GM12878 (cell line): Measurements from ENCODE around the gene C6orf89. TPM values are rescaled to one million over a fixed set of nuclear protein-coding genes. Genes with fewer than 3 reads are reported as not detected.

Experiments
- ATAC-seq: fragments of 200-7000 bp; cut with Tn5 transposase; 3 replicates; pipeline ENCODE4 v1.9.1; 2020; ENCODE audit warnings: mild to moderate bottlenecking, moderate library complexity
- BruUV-seq: library from RNA; stranded (reverse); fragments of 400-500 nt; replicated peaks from 2 replicates; lab custom pipeline; 2021; lab: Mats Ljungman, UMichigan
- CTCF ChIA-PET: fragments of 300-600 bp; sonication (Branson Sonifier 250); formaldehyde crosslinking; extraction: SDS; loops from one replicate; lab custom pipeline; 2021; ENCODE audit warnings: inconsistent platforms; lab: Yijun Ruan, JAX
- POLR2A ChIA-PET: fragments of 350-600 bp; formaldehyde crosslinking; extraction: SDS; loops from one replicate; lab custom pipeline; 2021; ENCODE audit warnings: inconsistent platforms; lab: Charles Lee
- RAD21 ChIA-PET: fragments of 300-600 bp; sonication (Branson Sonifier 250); formaldehyde crosslinking; loops from one replicate; lab custom pipeline; 2023; ENCODE audit warnings: antibody characterized with exemption; ENCODE audit not compliant: unreplicated experiment; lab: Charles Lee
- SMC1A ChIA-PET: fragments of 300-600 bp; sonication (Branson Sonifier 250); formaldehyde crosslinking; loops from one replicate; lab custom pipeline; 2023; ENCODE audit not compliant: unreplicated experiment, uncharacterized antibody; lab: Charles Lee
- DNase-seq: peaks from one replicate; pipeline ENCODE4 v3.0.0-alpha.2; 2011; ENCODE audit warnings: low read depth, low spot score
- FAIRE-seq: peaks from 3 replicates; lab custom pipeline; 2011; peaks lifted over from hg19 to GRCh38; lab: Jason Lieb, UNC
- H2AFZ ChIP-seq: 2 replicates; pipeline ENCODE4 v1.6.0; 2011; ENCODE audit warnings: low read depth, low read length, control low read depth; ENCODE audit not compliant: control insufficient read depth
- H3K27ac ChIP-seq: 2 replicates; pipeline ENCODE4 v1.5.1; 2011; ENCODE audit warnings: control low read depth; ENCODE audit not compliant: control insufficient read depth, insufficient read depth
- H3K27me3 ChIP-seq, 2 experiments: replicated peaks in 1 of 2; 2 replicates each; pipeline versions ENCODE4 v1.6.0 to v1.6.1; 2011; ENCODE audit warnings: low read length in 1 of 2; ENCODE audit not compliant: control insufficient read depth in 2 of 2, insufficient read depth in 2 of 2
- H3K36me3 ChIP-seq, 2 experiments: 2 replicates each; pipeline ENCODE4 v1.5.1; 2011; ENCODE audit warnings: low read length in 1 of 2; ENCODE audit not compliant: control insufficient read depth in 2 of 2, insufficient read depth in 2 of 2
- H3K4me1 ChIP-seq: 2 replicates; pipeline ENCODE4 v1.6.1; 2011; ENCODE audit warnings: mild to moderate bottlenecking, low read length, moderate library complexity, mixed read lengths; ENCODE audit not compliant: control insufficient read depth, insufficient read depth
- H3K4me2 ChIP-seq: 2 replicates; pipeline ENCODE4 v1.6.0; 2011; ENCODE audit warnings: control low read depth; ENCODE audit not compliant: control insufficient read depth, insufficient read depth
- H3K4me3 ChIP-seq: fragments of 200-600 bp; sonication (generic); 2 replicates; pipeline ENCODE4 v1.5.1; 2016
- H3K79me2 ChIP-seq: 2 replicates; pipeline ENCODE4 v1.6.0; 2011; ENCODE audit warnings: low read length; ENCODE audit not compliant: control insufficient read depth, insufficient read depth
- H3K9ac ChIP-seq: 2 replicates; pipeline ENCODE4 v1.8.0; 2011; ENCODE audit warnings: low read length, control low read depth, mixed read lengths; ENCODE audit not compliant: control insufficient read depth, insufficient read depth
- H3K9me3 ChIP-seq: replicated peaks from 3 replicates; pipeline ENCODE4 v1.5.1; 2011; ENCODE audit warnings: mild to moderate bottlenecking, low read length; ENCODE audit not compliant: control insufficient read depth, insufficient read depth
- H4K20me1 ChIP-seq: 2 replicates; pipeline ENCODE4 v1.6.0; 2011; ENCODE audit not compliant: control insufficient read depth, insufficient read depth
- EP300 ChIP-seq, 2 experiments: fragments of 150-350 bp in 1 of 2; IDR thresholded peaks; 2 replicates each; pipeline ENCODE4 v1.6.1; 2011 to 2012; ENCODE audit warnings: low read depth in 2 of 2, low read length in 2 of 2, borderline replicate concordance in 1 of 2, improper control_type of control experiment in 1 of 2, inconsistent platforms in 1 of 2; ENCODE audit not compliant: control insufficient read depth in 1 of 2
- IRF5 ChIP-seq: fragments of 450-650 bp; IDR thresholded peaks from 2 replicates; pipeline ENCODE4 v1.6.1; 2017; ENCODE audit warnings: borderline replicate concordance
- MEF2B ChIP-seq: fragments of 450-650 bp; IDR thresholded peaks from 2 replicates; pipeline ENCODE4 v1.6.1; 2018; ENCODE audit warnings: mild to moderate bottlenecking, moderate library complexity; ENCODE audit not compliant: partially characterized antibody, poor library complexity, severe bottlenecking
- NBN ChIP-seq: fragments of 450-650 bp; IDR thresholded peaks from 2 replicates; pipeline ENCODE4 v1.6.1; 2016
- NRF1 ChIP-seq: conservative IDR thresholded peaks from 2 replicates; pipeline ENCODE4 v1.6.1; 2011; ENCODE audit warnings: mild to moderate bottlenecking, low read depth, low read length, improper control_type of control experiment
- TCF7 ChIP-seq: IDR thresholded peaks from 2 replicates; pipeline ENCODE4 v1.6.1; 2014; ENCODE audit warnings: antibody characterized with exemption, borderline replicate concordance
- ZBTB4 ChIP-seq: fragments of 450-650 bp; formaldehyde crosslinking; IDR thresholded peaks from 2 replicates; pipeline ENCODE4 v1.4.0; 2022; ENCODE audit warnings: mild to moderate bottlenecking, moderate library complexity
- WGBS: methylation state at CpG from one replicate; pipeline ENCODE4 v1.1.6; 2016; ENCODE audit warnings: low lambda C conversion rate; ENCODE audit not compliant: insufficient replicate concordance, insufficient coverage; ENCODE audit errors: missing lambda C conversion rate; 5-methylcytosine and 5-hydroxymethylcytosine counted together
- in situ Hi-C: fragments of 300-500 bp; cut with MboI; formaldehyde crosslinking; loops from 9 replicates; pipeline ENCODE4 v1.14.3; 2018; ENCODE audit warnings: mixed read lengths
- intact Hi-C: fragments of 100-400 bp; cut with micrococcal nuclease; formaldehyde crosslinking; loops from one replicate; pipeline ENCODE4 v1.14.2; 2022; ENCODE audit not compliant: unreplicated experiment
- polyA plus RNA-seq, 11 experiments: library from polyadenylated mRNA; depleted of rRNA in 4 of 11; unstranded in 6 of 11; stranded (reverse) in 5 of 11; fragments of >200 nt; fragmentation: Nextera tagmentation in 4 of 11; fragmentation: Illumina TruSeq in 1 of 11; extraction: Ambion mirVana in 4 of 11; extraction: Trizol in 1 of 11; gene quantifications; 1 replicate in 1 of 11; 2 replicates in 10 of 11; pipeline versions ENCODE4 v1.2.1 to v1.2.3, GENCODE V29; 2011 to 2016; ENCODE audit warnings: inconsistent platforms in 2 of 11, missing spikeins in 2 of 11, low read depth in 1 of 11
- total RNA-seq, 4 experiments: library from RNA; depleted of rRNA in 3 of 4; stranded (reverse); fragments of >200 nt in 3 of 4; fragmentation: Illumina TruSeq in 1 of 4; extraction: Trizol in 1 of 4; gene quantifications; 2 replicates each; pipeline versions ENCODE4 v1.2.1 to v1.2.3, GENCODE V29; 2013 to 2021
- TF ChIP-seq, protein P1 (sequence below): IDR thresholded peaks from 2 replicates; pipeline ENCODE4 v1.6.1; 2011; ENCODE audit warnings: borderline replicate concordance, low read depth, mild to moderate bottlenecking, moderate library complexity, mixed read lengths, low read length; ENCODE audit not compliant: insufficient read depth; ENCODE audit errors: extremely low read length

Gene C6orf89
- total and polyA plus RNA-seq, 10 of the 15 experiments (the other 5 are each of a cell fraction or from before 2014, with no cell fraction given) = 10.8 to 42.7 (median 28.6) TPM

DNA sequence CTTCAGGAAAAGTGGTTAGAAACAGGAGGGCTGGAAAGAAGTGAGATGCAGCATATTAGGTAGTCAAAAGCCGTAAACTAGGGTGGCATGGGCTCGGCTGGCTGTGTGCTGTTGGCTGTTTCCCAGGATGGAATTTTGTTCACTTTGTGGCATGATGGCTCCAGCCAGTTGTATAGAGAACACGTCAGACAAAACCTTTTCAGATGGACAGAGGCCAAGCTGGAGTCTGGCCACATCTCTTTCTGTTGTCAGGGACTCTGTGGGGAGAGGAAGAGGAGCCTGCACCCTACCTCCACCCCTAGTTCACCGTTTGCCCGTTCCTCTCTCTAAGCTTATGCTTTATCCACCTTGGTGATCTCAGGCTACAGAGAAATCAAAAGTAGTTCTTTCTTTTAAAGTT lies 22.0 kb downstream of the C6orf89 start:
- H3K4me3 ChIP-seq = no peak overlapping the region
- no peaks in the 10 kb centered on the region for H4K20me1 ChIP-seq
- H3K4me2 ChIP-seq = no peak overlapping the region
- in situ Hi-C loops = no loop called here
- H3K9ac ChIP-seq = no peak overlapping the region
- intact Hi-C loops = no loop called here
- FAIRE-seq (no peak), DNase-seq (no peak), ATAC-seq (no peak)
- H3K79me2 ChIP-seq = no peaks in the 10 kb centered on the region
- H3K27me3 ChIP-seq = no peaks in the 10 kb centered on the region
- no peak overlapping the region for H2AFZ ChIP-seq
- peaks cover 13% of the 10 kb centered on the region for H3K4me1 ChIP-seq
- no TSS peak for BruUV-seq
- ChIA-PET POLR2A (interaction anchor here (0.6 to 1.3 kb wide), 2 partner anchors 12 to 237 kb away, joined by 3 read pairs; no protein-coding TSS in a partner anchor), RAD21 (interaction anchor here (1.4 kb wide), 1 partner anchor 110 kb away, joined by 4 read pairs; no protein-coding TSS in a partner anchor), SMC1A (interaction anchor here (0.5 to 1.1 kb wide), 3 partner anchors 13 to 783 kb away, joined by 3 to 4 read pairs (median 3); no protein-coding TSS in a partner anchor), CTCF (interaction anchor here (0.8 kb wide), 1 partner anchor 110 kb away, joined by 3 read pairs; no protein-coding TSS in a partner anchor)
- no peaks in the 10 kb centered on the region for H3K9me3 ChIP-seq
- TF ChIP-seq IRF5 (no peak), MEF2B (no peak), NBN (no peak), TCF7 (no peak), EP300 (IDR thresholded peaks at IDR 0.05; ENCODE audit: borderline replicate concordance in 1 of 2, control insufficient read depth in 1 of 2, low read depth in 2 of 2, low read length in 2 of 2) (no peak), ZBTB4 (CRISPR knock-in tag) (no peak), NRF1 (no peak)
- TF ChIP-seq, protein P1, sequence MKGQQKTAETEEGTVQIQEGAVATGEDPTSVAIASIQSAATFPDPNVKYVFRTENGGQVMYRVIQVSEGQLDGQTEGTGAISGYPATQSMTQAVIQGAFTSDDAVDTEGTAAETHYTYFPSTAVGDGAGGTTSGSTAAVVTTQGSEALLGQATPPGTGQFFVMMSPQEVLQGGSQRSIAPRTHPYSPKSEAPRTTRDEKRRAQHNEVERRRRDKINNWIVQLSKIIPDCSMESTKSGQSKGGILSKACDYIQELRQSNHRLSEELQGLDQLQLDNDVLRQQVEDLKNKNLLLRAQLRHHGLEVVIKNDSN = no peak
- H3K27ac ChIP-seq = no peak overlapping the region
- peaks cover 0 to 2% of the 10 kb centered on the region in 2 experiments; a peak in 1 of 4 replicates for H3K36me3 ChIP-seq
- WGBS = 93% methylated on average over 5 of the region's 5 CpGs
